CD4-positive, alpha-beta T cell treated with Interleukin-2 at 100 ng/mL for 4 hours (primary cell): ENCODE results near the gene FOXO1.
A peak's percentile ranks its signal among the peaks of the same experiment; 100 is the strongest.

ENCODE experiments used
- DNase-seq: peaks from one replicate; pipeline ENCODE4 v3.0.0-alpha.2; 2020; ENCODE audit warnings: low spot score

Gene FOXO1

DNA sequence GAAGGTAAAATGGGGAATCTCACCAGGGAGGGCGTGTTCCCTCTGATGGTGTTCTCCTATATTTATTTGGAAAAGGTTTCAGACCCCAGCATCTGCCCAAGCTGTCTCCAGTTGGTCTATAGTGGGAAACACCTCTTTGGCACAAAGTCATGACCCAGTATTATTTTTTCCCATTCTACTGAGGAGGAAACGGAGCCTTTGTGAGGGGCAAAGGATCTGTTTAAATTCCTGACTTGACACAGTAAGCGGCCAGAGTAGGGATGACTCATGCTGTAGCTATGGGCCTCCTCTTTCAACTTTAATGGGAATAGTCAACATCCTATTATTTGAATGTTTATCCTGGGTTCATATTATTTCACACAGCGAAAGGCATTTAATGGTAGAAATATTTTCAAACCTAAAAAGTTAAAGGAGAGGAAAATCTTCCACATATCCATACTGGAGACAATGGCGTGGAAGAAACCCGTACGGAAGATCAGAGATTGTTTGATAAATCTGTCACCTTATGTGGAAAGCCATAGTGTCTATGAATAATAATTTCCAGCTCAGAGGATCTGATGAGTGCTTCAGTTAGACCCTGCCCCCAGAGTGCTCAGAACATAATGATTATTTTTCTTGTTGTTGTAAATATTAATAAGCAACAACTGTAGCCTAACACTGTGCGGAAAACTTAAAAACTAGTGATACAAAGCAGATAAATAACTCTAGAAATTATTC, 126.0 kb downstream of the FOXO1 start:
- DNase-seq: no peak

DNA sequence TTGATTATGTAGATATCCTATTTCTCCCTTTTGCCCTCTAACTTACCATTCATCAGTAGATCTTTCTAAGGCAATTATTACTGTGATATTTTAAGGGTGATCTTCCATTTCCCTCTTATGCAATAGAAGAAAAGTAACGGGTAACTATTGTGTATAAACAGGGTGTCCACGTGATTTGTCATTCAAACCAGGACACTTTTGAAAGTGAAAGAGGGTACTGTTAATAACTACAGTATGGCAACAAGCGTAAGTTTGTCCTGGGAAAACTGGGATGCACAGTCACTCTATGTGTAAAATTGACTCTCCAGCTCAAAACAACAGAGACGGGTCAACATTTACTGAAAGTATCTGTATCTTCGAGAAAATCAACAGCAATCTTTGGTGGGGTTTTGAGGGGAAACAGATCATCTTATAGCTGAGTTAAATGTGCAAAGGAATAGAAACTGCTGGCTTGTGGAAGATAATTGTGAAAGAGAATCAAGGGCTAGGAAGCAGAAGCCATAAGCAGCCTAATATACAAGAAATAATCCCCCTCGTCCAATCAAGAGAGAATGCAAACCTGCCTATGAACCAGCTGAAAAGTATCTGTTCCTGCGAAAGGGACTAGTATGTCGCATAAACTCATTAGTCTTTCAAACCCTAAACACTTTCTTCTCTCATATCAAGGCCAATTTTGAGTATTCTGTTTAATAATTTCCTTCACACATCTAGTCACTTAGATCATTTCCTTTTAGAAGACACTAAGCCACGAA, 126.7 kb downstream of the FOXO1 start:
- DNase-seq: no peak

GRCh38 chr13:40537146-40537895, 129.1 kb downstream of the FOXO1 start:
- DNase-seq: no peak

- no peak for DNase-seq
Measured at GRCh38 chr13:40536443-40537113, 129.9 kb downstream of the FOXO1 start.

GRCh38 chr13:40535345-40535836, 131.1 kb downstream of the FOXO1 start:
- DNase-seq: no peak

DNA sequence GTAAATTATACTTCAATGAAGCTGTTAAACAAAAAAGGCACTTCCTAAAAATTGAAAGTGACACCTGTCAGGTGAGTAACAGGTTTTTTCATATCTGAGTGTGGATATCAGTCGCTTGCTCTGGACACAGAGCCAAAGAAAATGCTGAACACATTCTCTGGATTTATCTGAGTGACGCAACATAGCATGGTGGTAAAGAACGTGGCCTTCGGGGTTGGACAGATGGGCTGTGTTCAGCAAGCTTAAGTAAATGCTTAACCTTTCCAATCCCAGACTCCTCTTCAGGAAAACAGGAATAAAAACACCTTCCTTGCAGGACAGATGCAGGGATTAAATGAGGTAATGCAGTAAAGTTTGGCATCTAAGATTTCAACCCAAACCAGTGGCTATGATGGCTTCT, 132.0 kb downstream of the FOXO1 start:
- no peak for DNase-seq

DNA sequence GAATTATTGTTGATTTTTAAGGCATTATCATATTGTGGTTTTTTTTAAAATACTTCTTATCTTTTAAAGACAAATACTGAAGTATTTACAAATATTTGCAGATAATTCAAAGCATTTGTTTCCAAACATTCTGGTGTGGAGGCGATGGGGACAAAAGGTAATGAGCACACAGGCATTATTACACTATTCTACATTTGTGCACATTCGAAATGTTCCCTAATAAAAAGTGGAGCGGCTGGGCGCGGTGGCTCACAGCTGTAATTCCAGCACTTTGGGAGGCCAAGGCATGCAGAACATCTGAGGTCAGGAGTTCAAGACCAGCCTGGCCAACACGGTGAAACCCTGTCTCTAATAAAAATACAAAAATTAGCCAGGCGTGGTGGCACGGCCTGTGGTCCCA, 133.4 kb downstream of the FOXO1 start:
- DNase-seq: no peak

- no peak for DNase-seq
Measured at GRCh38 chr13:40530961-40531360, 135.5 kb downstream of the FOXO1 start.

- no peak for DNase-seq
Measured at GRCh38 chr13:40528881-40529280, 137.6 kb downstream of the FOXO1 start.

DNA sequence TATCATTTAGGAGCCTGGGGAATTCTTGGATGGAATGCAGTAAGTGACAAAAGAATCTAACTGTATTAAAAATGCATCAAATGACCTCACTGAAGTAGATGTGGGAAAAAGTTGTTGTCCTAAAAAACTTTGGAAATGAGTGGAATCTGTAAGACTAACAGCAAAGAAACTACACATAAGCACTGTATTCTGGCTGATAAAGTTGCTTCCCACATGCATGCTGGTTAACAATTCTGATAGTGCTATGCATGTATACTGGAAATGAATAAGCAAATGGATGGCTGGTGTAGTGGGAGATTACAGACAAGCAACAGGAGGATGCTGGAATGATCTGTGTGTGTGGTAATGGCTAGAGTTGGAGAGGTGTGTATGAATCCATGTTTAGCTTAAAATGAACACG, 138.5 kb downstream of the FOXO1 start:
- DNase-seq: no peak

DNA sequence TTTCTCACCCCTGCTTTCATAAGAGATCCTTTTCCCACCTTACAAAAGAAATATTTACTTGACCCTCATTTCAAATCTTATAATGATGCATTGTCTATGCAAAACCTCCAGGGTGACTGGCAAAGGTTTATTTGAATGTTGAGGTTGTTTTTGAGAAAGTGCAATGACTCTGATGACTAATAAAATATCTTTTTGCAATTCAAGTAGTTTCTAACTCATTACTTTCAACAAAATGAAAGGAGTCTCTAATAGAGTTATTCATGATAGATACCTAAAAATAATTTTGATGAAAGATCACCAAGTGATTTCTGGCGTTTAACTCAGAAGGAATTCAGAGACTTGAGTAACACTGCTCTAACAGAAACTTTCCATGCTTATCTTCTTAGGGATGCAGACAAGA, 144.2 kb downstream of the FOXO1 start:
- no peak for DNase-seq

DNA sequence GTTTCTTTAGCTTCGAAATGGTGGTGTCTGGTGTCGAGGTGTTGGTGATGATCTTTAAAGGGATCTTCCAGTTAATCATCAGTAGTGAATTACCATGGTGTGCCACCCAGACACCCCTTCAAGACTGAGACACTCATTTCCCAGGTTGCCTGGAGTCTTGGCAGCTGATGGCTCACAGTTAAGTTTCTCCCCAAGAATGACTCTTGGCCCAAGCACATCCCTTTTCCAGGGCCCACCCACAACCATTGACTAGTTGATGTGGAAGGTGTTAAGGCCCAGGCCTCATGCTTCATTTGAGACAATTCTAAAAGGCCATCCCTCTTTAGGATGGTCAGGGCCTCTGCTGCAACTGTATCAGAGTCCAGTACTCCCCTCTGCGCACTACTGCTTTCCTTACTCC, 145.5 kb downstream of the FOXO1 start:
- DNase-seq: no peak

DNA sequence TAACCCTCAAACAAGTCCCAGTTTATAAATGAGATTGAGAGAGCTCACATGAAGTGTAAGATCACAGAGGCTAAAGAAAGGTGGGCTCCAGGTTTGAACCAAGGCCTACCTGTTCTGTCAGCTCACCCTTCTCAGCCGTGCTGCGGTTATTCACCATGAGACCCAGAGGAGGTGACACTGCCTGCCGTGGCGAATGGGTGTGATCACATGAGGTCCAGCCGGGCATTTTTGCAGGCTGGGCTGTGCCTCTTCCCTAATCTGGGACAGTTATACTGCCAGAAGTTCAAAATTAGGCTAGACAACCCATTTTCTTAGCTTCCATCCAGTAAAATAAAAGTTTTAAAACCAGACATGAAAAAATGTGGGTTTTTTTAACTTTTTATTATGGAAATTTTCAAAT, 146.8 kb downstream of the FOXO1 start:
- DNase-seq: no peak

DNA sequence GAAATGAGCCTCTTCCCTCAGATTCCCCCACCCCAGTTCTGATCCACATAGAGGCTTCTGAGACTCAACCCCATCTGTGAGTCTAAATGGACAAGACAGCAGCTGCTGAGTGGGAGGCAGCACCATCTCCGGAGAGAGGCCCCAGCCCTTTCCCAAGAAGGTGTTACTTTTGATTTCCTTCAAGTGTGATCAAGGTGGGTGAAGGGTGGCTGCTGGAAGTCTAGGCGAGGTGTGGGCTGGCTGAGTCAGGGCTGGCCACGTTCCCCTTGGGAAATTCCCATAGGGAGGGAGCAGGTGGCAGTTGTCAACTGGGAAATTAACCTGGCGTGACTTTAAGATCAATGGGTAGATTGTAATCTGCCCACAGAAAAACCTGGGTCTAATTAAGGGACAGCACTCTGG, 148.0 kb downstream of the FOXO1 start:
- DNase-seq: peak; percentile 47

GRCh38 chr13:40517486-40518480, 148.7 kb downstream of the FOXO1 start:
- DNase-seq: no peak

DNA sequence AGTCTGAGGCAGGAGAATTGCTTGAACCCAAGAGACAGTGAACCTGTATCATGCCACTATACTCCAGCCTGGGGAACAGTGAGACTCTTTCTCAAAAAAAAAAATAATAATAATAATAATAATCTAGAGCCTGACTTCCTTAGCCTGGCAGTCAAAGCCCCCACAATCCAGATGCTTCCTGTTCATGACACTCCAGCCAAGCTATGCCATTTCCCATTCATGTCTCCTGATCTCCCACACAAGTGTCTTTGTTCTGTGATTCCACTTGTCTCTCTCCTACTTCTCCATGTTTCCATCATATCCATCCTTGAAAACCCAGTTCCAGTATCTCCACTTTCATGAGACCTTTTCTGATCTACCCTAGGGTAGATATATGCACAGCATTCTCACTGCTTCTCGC, 150.7 kb downstream of the FOXO1 start:
- no peak for DNase-seq

DNA sequence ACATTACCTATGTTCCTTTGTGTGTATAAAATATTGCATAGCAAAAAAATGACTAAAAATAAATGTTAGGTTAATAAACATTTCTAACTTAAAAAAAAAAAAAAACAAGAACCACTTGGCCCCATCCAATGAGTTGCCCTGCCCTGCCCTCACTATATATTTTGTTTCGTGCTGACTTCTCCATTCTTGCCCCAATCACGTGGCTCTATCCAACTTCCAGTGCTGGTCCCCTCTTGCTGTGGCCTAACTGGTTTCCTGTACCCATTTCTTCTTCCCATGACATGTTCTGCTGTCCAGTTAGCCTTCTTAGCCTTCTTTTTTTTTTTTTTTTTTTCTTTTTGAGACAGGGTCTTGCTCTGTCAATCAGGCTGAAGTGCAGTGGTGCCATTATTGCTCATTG, 151.6 kb downstream of the FOXO1 start:
- no peak for DNase-seq

DNA sequence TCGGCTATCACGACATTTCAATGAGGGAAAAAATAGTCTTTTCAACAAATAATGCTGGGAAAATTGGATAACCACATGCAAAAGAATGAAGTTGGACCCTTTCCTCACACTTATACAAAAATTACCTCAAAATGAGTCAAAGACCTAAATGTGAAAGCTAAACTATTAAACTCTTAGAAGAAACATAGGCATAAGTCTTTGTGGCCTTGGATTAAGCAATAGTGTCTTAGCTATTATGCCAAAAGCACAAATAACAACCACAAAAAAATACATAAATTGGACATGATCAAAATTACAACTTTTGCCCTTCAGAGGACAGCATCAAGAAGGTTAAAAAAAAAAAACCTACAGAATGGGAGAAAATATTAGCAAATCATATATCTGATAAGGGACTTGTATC, 156.6 kb downstream of the FOXO1 start:
- DNase-seq: no peak

DNA sequence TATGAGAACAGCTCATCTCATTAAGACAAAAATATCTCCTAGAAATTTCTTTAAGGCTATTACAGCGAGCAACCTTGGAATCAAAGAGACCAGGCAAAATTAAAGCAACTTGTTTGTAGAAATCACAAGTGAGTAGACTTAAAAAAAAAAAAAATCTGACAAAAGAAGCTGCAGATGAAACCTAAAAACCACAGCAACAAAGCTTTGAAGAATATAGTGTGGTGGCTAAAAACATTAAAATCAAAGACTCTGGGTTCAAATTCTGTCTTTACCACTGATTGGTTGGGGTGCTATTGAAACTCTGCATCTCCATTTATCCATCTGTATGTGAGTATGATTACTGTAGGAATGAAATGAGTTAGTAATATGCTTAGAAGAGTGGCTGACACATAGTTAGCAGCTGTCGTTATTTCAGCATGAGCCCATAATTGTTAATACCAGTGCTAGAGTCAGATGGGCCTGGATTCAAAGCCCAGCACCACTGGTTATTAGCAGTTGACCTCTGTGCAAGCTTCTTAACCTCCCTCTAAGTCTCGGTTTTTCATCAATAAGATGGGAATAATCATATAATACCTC, 157.6 kb downstream of the FOXO1 start:
- no peak for DNase-seq

DNA sequence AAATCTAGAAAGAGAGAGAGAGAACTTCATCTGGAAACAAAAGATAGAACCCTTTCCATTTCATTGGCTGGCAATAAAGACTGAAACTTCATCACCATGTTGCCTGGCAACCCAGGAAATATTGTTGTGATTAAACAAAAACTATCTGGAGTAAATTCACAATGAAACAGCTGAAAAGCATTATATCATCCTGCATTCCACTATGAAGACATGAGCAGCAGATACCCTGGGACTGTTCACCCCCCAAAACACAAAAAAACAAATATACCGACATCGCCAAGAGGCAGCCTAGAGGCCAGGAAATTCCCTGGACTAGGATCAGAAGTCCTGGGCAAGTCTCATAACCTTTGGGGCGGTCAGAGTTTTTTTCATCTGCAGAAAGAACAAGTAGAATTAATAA, 158.3 kb downstream of the FOXO1 start:
- peak; percentile 49 for DNase-seq
